Left ventricle myocardium inferior (tissue), 1 donor: Measurements from ENCODE around the gene CDK15. TPM values are rescaled to one million over a fixed set of nuclear protein-coding genes. Genes with fewer than 3 reads are reported as not detected.
"Not testable (repeated sequence)": the region's sequence is repeated elsewhere in the genome, so short reads cannot be mapped to it uniquely, and the experiment has no call there.

Source experiments
- DNase-seq: peaks from one replicate; pipeline ENCODE4 v3.0.0-alpha.2; 2020
- H3K27ac ChIP-seq: fragments of 200-600 bp; replicated peaks from 2 replicates; pipeline ENCODE4 v1.8.0; 2021
- H3K27me3 ChIP-seq: fragments of 200-600 bp; 2 replicates; pipeline ENCODE4 v1.8.0; 2021; ENCODE audit warnings: low read depth
- H3K36me3 ChIP-seq: fragments of 200-600 bp; 2 replicates; pipeline ENCODE4 v1.8.0; 2021
- H3K4me1 ChIP-seq: fragments of 200-600 bp; 2 replicates; pipeline ENCODE4 v1.8.0; 2021
- H3K4me3 ChIP-seq: fragments of 200-600 bp; 2 replicates; pipeline ENCODE4 v1.8.0; 2021; ENCODE audit warnings: mild to moderate bottlenecking, moderate library complexity
- H3K9me3 ChIP-seq: fragments of 200-600 bp; replicated peaks from 2 replicates; pipeline ENCODE4 v1.8.0; 2021
- intact Hi-C: fragments of 100-400 bp; cut with micrococcal nuclease; formaldehyde crosslinking; loops from one replicate; pipeline ENCODE4 v1.11.0; 2022
- total RNA-seq: library from RNA; stranded (reverse); fragmentation: NEBNext Ultra II Directional; extraction: Animal tissue kit (Norgen Biotek cat#: 25700); gene quantifications from one replicate; pipeline ENCODE4 v1.2.1, GENCODE V29; 2021
- TF ChIP-seq, protein P1 (sequence below): fragments of 200-600 bp; IDR thresholded peaks from 2 replicates; pipeline ENCODE4 v1.8.0; 2021; ENCODE audit warnings: antibody characterized with exemption, mild to moderate bottlenecking, borderline replicate concordance
- donor health status: DM: no; HTN: yes; CAD: no; lungs with severe emphysema.

The CDK15 gene
- total RNA-seq, 1 donor from 2014 or later = 0.16 TPM

DNA sequence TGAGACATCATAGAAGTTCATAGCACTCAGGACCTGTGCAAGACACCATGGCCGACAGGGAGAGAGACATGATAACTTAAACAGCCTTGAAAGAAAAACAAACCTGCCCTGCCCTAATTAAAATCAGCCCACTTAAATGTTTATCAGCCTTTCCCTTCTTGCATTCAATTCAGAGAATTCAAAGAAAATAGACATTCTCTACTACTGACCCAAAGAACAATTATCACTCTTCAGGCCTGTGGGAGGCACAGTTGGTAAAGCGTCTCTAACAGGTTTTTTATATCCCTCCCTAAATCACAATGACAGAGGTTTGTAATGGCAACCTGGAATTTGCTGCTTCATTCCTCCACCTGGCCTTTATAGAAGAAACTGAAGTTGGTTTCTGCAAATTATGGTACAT, 1.7 kb downstream of the CDK15 start:
- TF ChIP-seq, protein P1, sequence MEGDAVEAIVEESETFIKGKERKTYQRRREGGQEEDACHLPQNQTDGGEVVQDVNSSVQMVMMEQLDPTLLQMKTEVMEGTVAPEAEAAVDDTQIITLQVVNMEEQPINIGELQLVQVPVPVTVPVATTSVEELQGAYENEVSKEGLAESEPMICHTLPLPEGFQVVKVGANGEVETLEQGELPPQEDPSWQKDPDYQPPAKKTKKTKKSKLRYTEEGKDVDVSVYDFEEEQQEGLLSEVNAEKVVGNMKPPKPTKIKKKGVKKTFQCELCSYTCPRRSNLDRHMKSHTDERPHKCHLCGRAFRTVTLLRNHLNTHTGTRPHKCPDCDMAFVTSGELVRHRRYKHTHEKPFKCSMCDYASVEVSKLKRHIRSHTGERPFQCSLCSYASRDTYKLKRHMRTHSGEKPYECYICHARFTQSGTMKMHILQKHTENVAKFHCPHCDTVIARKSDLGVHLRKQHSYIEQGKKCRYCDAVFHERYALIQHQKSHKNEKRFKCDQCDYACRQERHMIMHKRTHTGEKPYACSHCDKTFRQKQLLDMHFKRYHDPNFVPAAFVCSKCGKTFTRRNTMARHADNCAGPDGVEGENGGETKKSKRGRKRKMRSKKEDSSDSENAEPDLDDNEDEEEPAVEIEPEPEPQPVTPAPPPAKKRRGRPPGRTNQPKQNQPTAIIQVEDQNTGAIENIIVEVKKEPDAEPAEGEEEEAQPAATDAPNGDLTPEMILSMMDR = no peak
- Histone ChIP-seq H3K4me3 (no peak overlapping the region), H3K36me3 (no peaks in the 10 kb centered on the region), H3K4me1 (peaks cover 13% of the 10 kb centered on the region), H3K9me3 (no peaks in the 10 kb centered on the region), H3K27me3 (peaks cover 22% of the 10 kb centered on the region), H3K27ac (peak overlapping the region; percentile 67)
- intact Hi-C loops = no loop called here
- DNase-seq = no peak

- no peaks in the 10 kb centered on the region for H3K9me3 ChIP-seq
- intact Hi-C loops = no loop called here
These were observed 3.3 kb downstream of the CDK15 start for GRCh38 chr2:201809633-201810032.

DNA sequence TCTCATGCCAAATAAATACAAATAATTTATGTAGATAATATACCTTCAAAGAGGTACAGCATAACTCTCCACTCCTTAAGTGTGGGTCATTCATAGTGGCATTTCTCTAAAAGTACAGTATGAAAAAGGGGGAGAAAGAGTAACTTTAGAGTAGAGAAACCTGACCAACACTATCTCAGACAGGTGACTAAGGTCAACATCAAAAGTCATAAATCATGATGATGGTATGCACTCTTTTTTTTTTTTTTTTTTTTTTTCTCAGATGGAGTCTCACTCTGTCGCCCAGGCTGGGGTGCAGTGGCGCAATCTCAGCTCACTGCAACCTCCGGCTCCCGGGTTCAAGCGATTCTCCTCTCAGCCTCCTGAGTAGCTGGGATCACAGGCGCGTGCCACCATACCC, 4.3 kb downstream of the CDK15 start:
- intact Hi-C loops, H3K4me3 ChIP-seq, H3K27ac ChIP-seq, H3K9me3 ChIP-seq, H3K36me3 ChIP-seq, DNase-seq: not testable (repeated sequence)
- peaks cover 25% of the 10 kb centered on the region for H3K27me3 ChIP-seq
- H3K4me1 ChIP-seq = peaks cover 13% of the 10 kb centered on the region

More at GRCh38 chr2:201809633-201810032, 3.3 kb downstream of the CDK15 start:
- Histone ChIP-seq H3K36me3 (no peaks in the 10 kb centered on the region), H3K4me1 (peaks cover 13% of the 10 kb centered on the region), H3K27ac (no peak overlapping the region), H3K27me3 (peaks cover 17% of the 10 kb centered on the region), H3K4me3 (no peak overlapping the region)
- DNase-seq = no peak
- TF ChIP-seq, protein P1 = no peak

DNA sequence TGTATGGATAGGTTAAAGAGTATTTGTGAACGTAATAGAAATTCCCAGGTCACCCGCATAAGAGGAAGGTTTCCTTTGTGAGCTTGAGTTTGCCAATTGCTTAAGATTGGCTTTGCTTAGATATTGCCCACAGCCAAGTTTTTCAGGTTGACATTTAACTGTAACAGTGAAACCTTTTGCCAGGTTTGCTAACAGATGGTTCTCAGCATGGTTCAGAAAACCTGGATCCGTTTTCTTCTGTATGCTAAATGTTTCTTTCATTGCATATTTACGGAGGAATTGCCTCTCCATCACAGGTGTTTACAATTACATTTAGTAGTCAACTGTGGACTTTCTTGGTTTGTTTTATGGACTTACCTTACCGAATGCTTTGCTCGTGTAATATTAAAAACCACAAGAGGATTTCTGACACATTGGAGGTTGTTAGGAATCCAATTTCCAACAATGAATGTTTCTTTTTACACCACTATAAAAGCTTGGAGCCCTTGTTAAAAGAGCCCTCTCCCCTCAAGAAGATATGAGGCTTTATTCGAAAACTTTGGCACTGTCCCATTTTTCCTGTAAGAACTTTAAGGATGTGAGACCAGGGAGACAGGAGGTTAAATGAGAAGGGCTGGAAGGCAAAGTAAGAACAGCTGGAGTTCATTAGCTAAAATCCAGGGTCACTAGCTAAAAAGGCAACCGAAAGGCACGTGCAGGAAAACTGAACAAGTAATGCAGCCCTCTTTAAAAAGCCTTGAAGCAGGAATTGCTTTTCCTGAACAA, 7.8 kb downstream of the CDK15 start:
- no peaks in the 10 kb centered on the region for H3K4me1 ChIP-seq
- intact Hi-C loops = no loop called here
- TF ChIP-seq, protein P1 = no peak
- peaks cover 27% of the 10 kb centered on the region for H3K27me3 ChIP-seq
- no peak overlapping the region for H3K27ac ChIP-seq
- H3K36me3 ChIP-seq = no peaks in the 10 kb centered on the region
- DNase-seq = no peak
- no peaks in the 10 kb centered on the region for H3K9me3 ChIP-seq
- H3K4me3 ChIP-seq = no peak overlapping the region

- intact Hi-C loops = no loop called here
- TF ChIP-seq, protein P1 = no peak
- no peaks in the 10 kb centered on the region for H3K9me3 ChIP-seq
- no peak overlapping the region for H3K4me3 ChIP-seq
- no peaks in the 10 kb centered on the region for H3K36me3 ChIP-seq
- DNase-seq = no peak
- H3K27me3 ChIP-seq = peaks cover 22% of the 10 kb centered on the region
- H3K27ac ChIP-seq = no peak overlapping the region
- no peaks in the 10 kb centered on the region for H3K4me1 ChIP-seq
These were observed 10.6 kb downstream of the CDK15 start for GRCh38 chr2:201816657-201817575.
